Ishikawa (cell line): Measurements from ENCODE around the gene ASTN2.

Experiments
- CEBPB ChIP-seq: IDR thresholded peaks from 2 replicates; pipeline ENCODE4 v1.6.1; 2012
- CREB1 ChIP-seq: IDR thresholded peaks from 2 replicates; pipeline ENCODE4 v1.6.1; 2012; ENCODE audit warnings: low read depth
- EGR1 ChIP-seq: IDR thresholded peaks from 2 replicates; pipeline ENCODE4 v1.6.1; 2012
- EP300 ChIP-seq: IDR thresholded peaks from 2 replicates; pipeline ENCODE4 v1.6.1; 2012; ENCODE audit warnings: borderline replicate concordance
- FOXM1 ChIP-seq: IDR thresholded peaks from 2 replicates; pipeline ENCODE4 v1.6.1; 2012; ENCODE audit warnings: low read depth, borderline replicate concordance
- MAX ChIP-seq: IDR thresholded peaks from 2 replicates; pipeline ENCODE4 v1.6.1; 2012
- NFIC ChIP-seq: IDR thresholded peaks from 2 replicates; pipeline ENCODE4 v1.6.1; 2012
- RAD21 ChIP-seq: IDR thresholded peaks from 2 replicates; pipeline ENCODE4 v1.6.1; 2012; ENCODE audit warnings: low read depth
- TAF1 ChIP-seq: IDR thresholded peaks from 2 replicates; pipeline ENCODE4 v1.6.1; 2012; ENCODE audit warnings: low read depth, mild to moderate bottlenecking
- TCF12 ChIP-seq: IDR thresholded peaks from 2 replicates; pipeline ENCODE4 v1.6.1; 2012; ENCODE audit warnings: low read depth
- USF1 ChIP-seq: IDR thresholded peaks from 2 replicates; pipeline ENCODE4 v1.6.1; 2012
- YY1 ChIP-seq: IDR thresholded peaks from 2 replicates; pipeline ENCODE4 v1.6.1; 2012; ENCODE audit warnings: low read depth
- ZBTB7A ChIP-seq: IDR thresholded peaks from 2 replicates; pipeline ENCODE4 v1.6.1; 2012; ENCODE audit warnings: low read depth
- TF ChIP-seq, protein P1 (sequence below): IDR thresholded peaks from 2 replicates; pipeline ENCODE4 v1.6.1; 2012; ENCODE audit warnings: low read depth, mild to moderate bottlenecking

GRCh38 chr9:116706310-116707290 is 708.3 kb downstream of the ASTN2 start:
- TF ChIP-seq CREB1 (no peak), MAX (no peak), EGR1 (no peak), YY1 (no peak), CEBPB (no peak), FOXM1 (no peak), EP300 (no peak), NFIC (no peak), RAD21 (no peak), ZBTB7A (no peak), TAF1 (no peak), TCF12 (no peak), USF1 (no peak)
- TF ChIP-seq, protein P1, sequence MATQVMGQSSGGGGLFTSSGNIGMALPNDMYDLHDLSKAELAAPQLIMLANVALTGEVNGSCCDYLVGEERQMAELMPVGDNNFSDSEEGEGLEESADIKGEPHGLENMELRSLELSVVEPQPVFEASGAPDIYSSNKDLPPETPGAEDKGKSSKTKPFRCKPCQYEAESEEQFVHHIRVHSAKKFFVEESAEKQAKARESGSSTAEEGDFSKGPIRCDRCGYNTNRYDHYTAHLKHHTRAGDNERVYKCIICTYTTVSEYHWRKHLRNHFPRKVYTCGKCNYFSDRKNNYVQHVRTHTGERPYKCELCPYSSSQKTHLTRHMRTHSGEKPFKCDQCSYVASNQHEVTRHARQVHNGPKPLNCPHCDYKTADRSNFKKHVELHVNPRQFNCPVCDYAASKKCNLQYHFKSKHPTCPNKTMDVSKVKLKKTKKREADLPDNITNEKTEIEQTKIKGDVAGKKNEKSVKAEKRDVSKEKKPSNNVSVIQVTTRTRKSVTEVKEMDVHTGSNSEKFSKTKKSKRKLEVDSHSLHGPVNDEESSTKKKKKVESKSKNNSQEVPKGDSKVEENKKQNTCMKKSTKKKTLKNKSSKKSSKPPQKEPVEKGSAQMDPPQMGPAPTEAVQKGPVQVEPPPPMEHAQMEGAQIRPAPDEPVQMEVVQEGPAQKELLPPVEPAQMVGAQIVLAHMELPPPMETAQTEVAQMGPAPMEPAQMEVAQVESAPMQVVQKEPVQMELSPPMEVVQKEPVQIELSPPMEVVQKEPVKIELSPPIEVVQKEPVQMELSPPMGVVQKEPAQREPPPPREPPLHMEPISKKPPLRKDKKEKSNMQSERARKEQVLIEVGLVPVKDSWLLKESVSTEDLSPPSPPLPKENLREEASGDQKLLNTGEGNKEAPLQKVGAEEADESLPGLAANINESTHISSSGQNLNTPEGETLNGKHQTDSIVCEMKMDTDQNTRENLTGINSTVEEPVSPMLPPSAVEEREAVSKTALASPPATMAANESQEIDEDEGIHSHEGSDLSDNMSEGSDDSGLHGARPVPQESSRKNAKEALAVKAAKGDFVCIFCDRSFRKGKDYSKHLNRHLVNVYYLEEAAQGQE = no peak
